ENCODE measurements around the gene CUTA.
"Not testable (repeated sequence)": the region's sequence is repeated elsewhere in the genome, so short reads cannot be mapped to it uniquely, and the experiment has no call there.

Gene CUTA

DNA sequence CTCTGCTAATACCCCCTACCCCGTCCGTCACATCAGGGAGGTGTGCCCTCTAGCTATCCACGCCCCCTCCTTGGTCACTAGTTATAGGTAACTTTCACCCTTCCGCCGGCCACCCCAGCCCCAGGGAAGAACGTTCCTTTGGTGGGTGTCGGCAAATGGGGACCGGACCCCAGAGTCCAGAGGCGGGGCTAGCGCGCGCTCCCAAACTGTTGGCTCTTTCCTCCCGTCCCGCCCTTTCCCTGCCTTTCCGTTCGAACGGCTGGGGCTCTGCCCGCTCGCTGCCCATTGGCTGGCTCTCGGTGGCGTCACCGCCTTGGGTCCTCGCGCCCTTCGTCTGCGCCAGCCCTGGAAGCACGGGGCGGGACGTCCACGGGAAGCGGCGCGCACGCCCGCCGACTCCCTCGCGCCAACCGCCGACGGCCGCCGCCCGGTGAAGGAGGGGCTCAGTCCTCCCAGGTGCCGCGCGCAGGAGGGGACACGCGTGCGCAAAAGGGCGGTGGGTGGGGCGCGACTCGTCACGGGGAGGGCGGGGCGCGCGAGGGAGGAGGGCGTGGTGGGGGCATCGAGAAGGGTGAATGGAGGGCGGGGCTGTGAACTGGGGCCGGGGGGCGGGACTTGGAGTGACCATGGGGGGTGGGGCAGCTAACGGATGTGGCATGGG is 7.7 kb downstream of the CUTA start:
- TF ChIP-seq, protein P1, sequence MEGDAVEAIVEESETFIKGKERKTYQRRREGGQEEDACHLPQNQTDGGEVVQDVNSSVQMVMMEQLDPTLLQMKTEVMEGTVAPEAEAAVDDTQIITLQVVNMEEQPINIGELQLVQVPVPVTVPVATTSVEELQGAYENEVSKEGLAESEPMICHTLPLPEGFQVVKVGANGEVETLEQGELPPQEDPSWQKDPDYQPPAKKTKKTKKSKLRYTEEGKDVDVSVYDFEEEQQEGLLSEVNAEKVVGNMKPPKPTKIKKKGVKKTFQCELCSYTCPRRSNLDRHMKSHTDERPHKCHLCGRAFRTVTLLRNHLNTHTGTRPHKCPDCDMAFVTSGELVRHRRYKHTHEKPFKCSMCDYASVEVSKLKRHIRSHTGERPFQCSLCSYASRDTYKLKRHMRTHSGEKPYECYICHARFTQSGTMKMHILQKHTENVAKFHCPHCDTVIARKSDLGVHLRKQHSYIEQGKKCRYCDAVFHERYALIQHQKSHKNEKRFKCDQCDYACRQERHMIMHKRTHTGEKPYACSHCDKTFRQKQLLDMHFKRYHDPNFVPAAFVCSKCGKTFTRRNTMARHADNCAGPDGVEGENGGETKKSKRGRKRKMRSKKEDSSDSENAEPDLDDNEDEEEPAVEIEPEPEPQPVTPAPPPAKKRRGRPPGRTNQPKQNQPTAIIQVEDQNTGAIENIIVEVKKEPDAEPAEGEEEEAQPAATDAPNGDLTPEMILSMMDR (conservative IDR thresholded peaks at IDR 0.05; ENCODE audit: low read length), result no peak
- peak; percentile 98 for DNase-seq (ENCODE audit: low read depth)
- H3K4me3 ChIP-seq (ENCODE audit: low read length), result peak overlapping the region; percentile 80

DNA sequence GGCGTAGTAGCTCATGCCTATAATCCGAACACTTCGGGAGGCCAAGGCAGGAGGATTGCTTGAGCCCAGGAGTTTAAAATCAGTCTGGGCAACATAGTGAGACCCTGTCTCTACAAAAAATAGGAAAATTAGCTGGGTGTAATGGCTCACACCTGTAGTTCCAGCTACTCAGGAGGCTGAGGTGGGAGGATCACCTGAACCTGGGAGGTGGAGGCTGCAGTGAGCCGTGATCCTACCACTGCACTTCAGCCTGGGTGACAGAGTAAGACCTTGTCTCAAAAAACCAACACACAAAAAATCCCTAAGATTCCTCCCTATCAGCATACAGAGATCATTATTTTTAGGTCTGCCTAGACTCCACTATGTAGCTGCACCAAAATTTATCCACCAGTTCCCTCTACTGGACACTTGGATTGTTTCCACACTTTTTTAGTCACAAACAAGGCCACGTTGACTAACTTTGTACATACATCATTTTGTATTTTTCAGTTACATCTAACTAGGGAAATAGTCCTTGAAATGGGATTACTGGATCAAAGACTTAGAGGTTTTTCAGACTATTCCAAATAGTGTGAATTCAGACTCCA is 10.7 kb downstream of the CUTA start:
- peak; percentile 62 for DNase-seq (ENCODE audit: low read depth)
- TF ChIP-seq, protein P1 (conservative IDR thresholded peaks at IDR 0.05; ENCODE audit: low read length), result peak; percentile 46
- no peak overlapping the region for H3K4me3 ChIP-seq (ENCODE audit: low read length)

DNA sequence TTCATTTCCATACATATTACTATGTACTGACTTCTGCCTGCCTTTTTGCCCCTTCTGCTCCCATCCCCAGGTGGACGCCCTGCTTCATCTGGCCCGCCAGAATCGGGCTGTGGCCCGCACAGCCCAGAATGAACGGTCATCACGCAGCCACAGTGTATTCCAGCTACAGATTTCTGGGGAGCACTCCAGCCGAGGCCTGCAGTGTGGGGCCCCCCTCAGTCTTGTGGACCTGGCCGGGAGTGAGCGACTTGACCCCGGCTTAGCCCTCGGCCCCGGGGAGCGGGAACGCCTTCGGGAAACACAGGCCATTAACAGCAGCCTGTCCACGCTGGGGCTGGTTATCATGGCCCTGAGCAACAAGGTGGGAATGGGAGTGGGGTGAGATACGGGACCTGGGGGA is 11.8 kb downstream of the CUTA start:
- TF ChIP-seq, protein P1 (conservative IDR thresholded peaks at IDR 0.05; ENCODE audit: low read length), result no peak
- no peak for DNase-seq (ENCODE audit: low read depth)
- no peak overlapping the region for H3K4me3 ChIP-seq (ENCODE audit: low read length)

DNA sequence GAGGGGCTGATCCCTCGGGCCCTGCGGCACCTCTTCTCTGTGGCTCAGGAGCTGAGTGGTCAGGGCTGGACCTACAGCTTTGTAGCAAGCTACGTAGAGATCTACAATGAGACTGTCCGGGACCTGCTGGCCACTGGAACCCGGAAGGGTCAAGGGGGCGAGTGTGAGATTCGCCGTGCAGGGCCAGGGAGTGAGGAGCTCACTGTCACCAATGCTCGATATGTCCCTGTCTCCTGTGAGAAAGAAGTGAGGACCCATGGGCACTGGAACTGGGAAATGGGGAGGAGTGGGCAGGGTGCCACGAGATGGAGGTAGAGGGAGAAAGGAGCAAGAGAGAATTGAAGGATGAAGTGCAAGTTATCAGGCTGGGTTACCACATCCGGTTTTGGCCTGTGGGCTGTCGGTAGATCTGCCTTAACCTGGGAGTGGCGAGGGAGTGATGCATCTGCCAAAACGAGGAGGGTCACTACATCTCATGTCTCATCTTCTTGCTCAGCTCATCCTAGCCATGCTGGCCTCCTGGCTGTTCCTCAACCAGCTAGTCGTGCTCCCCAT is 12.4 kb downstream of the CUTA start:
- TF ChIP-seq, protein P1 (conservative IDR thresholded peaks at IDR 0.05; ENCODE audit: low read length), result no peak
- DNase-seq (ENCODE audit: low read depth), result no peak
- H3K4me3 ChIP-seq (ENCODE audit: low read length), result no peak overlapping the region

DNA sequence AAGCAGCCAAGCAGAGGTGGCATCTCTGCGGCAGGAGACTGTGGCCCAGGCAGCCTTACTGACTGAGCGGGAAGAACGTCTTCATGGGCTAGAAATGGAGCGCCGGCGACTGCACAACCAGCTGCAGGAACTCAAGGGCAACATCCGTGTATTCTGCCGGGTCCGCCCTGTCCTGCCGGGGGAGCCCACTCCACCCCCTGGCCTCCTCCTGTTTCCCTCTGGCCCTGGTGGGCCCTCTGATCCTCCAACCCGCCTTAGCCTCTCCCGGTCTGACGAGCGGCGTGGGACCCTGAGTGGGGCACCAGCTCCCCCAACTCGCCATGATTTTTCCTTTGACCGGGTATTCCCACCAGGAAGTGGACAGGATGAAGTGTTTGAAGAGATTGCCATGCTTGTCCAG is 13.0 kb downstream of the CUTA start:
- no peak overlapping the region for H3K4me3 ChIP-seq (ENCODE audit: low read length)
- no peak for DNase-seq (ENCODE audit: low read depth)
- TF ChIP-seq, protein P1 (conservative IDR thresholded peaks at IDR 0.05; ENCODE audit: low read length), result no peak

DNA sequence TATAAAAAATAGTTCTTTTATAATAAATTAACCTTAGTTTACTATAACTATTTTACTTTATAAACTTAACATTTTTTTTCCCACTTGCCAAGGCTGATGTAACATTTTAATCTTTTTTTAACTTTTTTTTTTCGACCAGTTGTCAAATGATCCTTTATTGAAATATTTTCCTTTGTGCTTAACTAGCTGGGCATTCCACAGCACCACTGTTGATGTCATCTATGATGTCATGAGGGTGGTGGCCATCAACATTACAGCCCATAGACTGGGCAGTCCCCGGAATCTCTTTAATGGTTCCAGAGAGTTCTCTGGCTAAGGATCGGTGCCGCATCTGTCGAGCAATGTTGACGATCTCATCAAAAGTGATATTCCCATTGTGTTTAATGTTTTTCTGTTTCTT is 18.0 kb downstream of the CUTA start:
- H3K4me3 ChIP-seq (ENCODE audit: low read length); DNase-seq (ENCODE audit: low read depth): not testable (repeated sequence)

DNA sequence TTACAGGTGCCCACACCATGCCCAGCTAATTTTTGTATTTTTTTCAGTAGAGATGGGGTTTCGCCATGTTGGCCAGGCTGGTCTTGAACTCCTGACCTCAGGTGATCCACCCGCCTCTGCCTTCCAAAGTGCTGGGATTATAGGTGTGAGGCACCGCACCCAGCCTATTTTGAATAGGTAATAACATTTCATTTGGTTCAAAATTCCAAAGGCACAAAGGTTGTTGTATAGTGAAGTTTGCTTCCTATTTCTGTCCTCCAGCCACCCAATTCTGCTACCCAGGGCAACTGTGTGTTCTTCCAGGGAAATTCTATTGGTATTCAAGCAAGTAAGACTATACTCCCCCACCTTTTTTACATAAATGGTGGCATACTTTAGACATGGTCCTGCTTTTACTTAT is 19.3 kb downstream of the CUTA start:
- not testable (repeated sequence) for H3K4me3 ChIP-seq (ENCODE audit: low read length); DNase-seq (ENCODE audit: low read depth)

DNA sequence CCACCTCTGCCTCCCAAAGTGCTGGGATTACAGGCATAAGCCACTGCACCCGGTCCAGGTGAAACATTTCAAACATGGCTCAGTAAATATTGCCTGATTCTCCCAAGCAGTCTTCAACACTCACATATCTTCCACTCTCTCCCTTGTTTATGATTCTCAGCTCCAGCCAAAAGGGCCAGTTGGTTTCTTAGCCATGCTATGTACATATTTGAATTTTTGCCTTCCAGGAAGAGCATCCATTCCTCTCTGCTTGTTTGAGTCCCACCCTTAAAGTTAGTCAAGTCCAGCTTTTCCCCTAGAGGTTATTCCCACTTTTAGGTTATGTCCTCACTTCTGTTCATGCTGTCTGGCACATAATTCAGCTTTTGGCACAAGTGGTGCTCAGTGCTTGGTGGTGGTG is 20.4 kb downstream of the CUTA start:
- TF ChIP-seq, protein P1 (conservative IDR thresholded peaks at IDR 0.05; ENCODE audit: low read length), result no peak
- no peak for DNase-seq (ENCODE audit: low read depth)
- no peak overlapping the region for H3K4me3 ChIP-seq (ENCODE audit: low read length)

All from AG10803 (cell line).